GM18511 (cell line): ENCODE measurements around the gene EPX.
"Not testable (repeated sequence)": the region's sequence is repeated elsewhere in the genome, so short reads cannot be mapped to it uniquely, and the experiment has no call there.

ENCODE experiments used
- ATAC-seq: cut with Tn5 transposase; IDR thresholded peaks from one replicate; pipeline ENCODE4 v1.9.1; 2021; ENCODE audit warnings: mild to moderate bottlenecking, moderate library complexity; ENCODE audit not compliant: unreplicated experiment

Gene EPX, protein sequence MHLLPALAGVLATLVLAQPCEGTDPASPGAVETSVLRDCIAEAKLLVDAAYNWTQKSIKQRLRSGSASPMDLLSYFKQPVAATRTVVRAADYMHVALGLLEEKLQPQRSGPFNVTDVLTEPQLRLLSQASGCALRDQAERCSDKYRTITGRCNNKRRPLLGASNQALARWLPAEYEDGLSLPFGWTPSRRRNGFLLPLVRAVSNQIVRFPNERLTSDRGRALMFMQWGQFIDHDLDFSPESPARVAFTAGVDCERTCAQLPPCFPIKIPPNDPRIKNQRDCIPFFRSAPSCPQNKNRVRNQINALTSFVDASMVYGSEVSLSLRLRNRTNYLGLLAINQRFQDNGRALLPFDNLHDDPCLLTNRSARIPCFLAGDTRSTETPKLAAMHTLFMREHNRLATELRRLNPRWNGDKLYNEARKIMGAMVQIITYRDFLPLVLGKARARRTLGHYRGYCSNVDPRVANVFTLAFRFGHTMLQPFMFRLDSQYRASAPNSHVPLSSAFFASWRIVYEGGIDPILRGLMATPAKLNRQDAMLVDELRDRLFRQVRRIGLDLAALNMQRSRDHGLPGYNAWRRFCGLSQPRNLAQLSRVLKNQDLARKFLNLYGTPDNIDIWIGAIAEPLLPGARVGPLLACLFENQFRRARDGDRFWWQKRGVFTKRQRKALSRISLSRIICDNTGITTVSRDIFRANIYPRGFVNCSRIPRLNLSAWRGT

DNA sequence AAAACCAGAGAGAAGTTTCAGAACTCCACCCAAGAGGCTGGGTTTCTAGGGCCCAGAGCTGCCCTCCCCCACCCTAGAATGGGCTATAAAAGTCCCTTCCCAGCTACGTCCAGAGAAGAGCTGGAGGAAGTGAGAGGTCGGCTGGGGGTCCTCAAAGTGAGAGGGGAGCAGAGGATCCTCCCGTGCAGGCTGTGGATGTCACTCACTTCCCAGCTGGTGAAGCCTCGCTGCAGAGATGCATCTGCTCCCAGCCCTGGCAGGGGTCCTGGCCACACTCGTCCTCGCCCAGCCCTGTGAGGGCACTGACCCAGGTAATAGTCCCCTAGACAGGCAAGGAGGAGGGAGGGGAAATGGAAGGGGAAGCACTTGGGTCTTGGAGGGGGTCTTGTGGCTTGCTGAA, at the start of gene EPX:
Gene EPX (plus strand): TSS at position 115 of the 400 bp plus-strand sequence. CDS start 121 bp downstream, at position 236.
- ATAC-seq, result no peak

DNA sequence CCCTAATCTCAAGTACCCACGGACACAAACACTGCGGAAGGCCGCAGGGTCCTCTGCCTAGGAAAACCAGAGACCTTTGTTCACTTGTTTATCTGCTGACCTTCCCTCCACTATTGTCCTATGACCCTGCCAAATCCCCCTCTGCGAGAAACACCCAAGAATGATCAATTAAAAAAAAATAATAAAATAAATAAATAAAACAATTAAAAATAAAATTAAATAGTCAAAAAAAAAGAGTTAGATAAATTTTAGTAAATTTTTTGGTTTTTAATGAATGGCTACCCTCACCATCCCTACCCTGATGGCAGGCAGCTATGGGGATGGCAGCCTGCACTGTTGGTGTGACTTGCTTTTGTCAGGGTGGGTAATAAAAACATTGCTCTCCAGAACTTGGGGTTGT, 49.2 kb upstream of the EPX start:
- ATAC-seq, result not testable (repeated sequence)

DNA sequence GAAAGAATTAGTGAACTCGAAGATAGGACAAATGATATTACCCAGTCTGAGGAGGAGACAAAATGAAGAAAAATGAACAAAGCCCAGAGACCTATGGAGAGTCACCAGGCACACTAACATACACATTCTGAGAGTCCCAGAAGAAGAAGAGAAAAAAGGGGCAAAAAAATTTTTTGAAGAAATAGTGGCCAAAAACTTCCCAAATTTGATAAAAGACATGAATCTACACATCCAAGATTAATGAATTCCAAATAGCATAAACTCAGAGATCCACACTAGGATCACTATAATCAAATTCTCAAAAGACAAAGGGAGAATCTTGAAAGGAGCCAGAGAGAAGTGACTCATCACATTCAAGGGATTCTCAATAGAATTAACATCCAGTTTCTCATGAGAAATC, 47.7 kb upstream of the EPX start:
- ATAC-seq, result no peak

DNA sequence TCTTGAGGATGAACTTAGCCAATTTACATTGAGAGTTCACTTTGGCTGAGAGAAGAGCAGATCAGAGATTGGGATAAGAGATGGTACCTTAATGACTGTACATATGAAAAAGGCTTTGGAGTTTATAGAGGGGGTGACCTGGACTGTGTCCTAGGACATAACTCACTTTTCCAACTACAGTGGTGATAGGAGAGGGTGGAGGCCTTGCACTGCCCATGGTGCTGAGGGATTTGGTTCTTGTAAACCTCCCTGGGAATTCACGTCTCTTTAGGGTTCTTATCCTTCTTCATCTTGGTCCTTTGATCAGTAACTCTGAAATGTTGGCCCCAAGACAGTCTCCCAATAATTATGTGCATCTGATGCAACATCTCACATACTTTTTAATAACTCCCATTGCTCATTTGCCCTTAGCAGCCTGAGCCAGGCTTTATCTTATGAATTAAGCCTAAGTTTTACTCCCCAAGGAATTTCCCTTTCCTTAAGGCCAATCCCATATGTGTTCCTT, 44.5 kb upstream of the EPX start, which contains the start of gene OR4D1:
Gene OR4D1 (plus strand): TSS at position 455 of the 505 bp plus-strand sequence. CDS start 6,770 bp downstream, outside the sequence.
- ATAC-seq, result no peak

DNA sequence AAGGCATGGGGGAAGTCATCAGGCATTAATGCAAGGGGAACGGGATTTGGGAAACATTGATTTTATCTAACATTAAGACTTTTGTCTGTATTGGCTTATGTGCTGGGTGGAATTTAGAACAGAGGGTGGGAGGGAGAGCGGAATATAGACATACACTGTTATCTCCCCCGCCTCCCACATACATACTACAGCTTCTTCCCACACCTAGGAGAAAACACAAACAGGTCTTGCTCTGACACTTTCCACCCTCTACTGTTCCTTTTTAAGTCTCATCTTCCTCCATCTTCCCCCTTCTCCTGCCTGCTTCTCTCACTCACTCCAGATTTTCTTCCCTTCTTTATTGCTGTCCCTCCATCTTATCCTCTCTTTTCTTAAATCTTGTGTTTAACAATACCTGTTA, 43.9 kb upstream of the EPX start:
- ATAC-seq, result no peak

DNA sequence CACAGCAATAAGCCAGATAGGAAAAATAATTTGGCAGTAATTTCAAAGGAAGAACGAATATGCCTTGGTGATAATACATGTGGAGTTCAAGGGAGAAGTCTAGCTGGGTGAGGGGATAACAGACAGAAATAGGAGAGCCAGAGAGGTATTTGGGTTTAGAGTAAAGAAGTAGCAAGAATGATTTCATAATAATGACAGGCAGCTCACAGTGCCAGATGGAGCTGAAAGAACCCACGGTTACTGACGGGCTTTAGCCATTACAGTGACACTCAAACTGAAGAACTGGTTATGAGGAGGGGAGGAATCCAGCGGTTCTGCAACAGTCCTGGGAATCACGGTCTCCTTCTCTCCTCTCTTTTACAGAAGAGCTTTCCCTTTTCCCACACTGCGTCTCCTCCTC, 42.1 kb upstream of the EPX start:
- no peak for ATAC-seq

DNA sequence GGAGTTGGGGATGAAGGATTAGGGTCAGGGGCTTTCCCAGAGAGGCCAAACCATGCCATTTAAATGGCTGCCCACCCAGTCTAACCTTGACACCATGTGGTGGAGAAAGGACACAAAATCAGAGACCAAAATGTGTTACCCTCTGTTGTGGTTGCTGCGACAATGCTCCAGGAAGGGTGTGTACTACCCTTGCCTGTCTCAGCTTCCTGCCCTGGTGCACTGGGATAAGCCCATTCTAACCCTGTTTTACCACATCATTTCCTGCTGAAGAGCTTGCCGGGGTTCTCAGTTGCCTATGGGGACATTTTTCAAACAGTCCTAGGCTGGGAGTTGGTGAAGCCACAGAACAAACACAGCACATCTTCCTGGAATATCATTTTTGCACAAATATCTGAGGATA, 39.5 kb upstream of the EPX start:
- no peak for ATAC-seq

DNA sequence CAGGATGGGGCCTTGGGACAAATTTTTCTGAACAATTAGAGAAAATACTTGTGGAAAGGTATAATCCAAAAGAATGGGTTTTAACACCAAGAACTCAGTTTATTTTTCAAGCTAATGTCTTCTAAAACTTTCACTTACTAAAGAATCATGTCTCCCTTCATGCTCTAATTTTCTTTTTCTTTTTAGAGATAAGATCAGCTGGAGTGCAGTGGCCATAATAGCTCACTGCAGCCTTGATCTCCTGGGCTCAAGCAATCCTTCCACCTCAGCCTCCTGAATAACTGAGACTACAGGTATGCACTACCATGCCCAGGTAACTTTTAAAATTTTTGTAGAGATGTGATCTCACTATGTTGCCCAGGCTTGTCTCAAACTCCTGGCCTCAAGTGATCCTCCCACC, 38.9 kb upstream of the EPX start:
- no peak for ATAC-seq

DNA sequence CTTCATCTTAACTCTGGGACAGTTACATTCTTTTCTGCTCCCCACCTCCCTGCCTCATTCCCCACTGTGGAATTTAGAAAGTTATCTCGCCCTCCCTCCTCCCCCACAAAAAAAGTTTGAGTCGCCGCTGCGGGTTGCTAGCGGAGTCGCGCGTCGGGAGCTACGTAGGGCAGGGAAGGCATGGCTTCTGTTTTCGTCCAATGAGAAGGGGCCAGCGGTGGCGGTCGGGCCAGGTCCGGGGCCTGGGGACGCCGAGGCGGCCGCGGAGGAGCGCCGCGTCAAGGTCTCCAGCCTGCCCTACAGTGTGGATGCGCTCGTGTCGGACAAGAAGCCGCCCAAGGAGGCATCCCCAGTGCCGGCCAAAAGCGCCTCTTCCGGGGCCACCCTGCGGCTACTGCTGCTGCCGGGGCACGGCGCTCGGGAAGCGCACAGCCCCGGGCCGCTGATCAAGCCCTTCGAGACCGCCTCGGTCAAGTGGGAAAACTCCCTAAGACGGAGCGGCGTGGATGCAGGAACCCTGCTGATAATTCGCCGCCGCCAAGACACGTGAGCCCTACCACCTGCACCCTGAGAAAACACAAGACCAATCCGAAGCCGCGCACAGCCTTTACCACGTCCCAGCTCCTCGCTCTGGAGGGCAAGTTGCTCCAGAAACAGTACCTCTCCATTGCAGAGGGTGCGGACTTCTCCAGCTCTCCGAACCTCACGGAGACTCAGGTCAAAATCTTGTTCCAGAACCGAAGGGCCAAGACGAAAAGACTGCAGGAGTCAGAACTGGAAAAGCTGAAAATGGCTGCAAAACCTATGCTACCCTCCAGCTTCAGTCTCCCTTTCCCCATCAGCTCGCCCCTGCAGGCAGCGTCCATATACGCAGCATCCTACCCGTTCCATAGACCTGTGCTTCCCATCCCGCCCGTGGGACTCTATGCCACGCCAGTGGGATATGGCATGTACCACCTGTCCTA, 35.4 kb upstream of the EPX start:
- ATAC-seq, result no peak

DNA sequence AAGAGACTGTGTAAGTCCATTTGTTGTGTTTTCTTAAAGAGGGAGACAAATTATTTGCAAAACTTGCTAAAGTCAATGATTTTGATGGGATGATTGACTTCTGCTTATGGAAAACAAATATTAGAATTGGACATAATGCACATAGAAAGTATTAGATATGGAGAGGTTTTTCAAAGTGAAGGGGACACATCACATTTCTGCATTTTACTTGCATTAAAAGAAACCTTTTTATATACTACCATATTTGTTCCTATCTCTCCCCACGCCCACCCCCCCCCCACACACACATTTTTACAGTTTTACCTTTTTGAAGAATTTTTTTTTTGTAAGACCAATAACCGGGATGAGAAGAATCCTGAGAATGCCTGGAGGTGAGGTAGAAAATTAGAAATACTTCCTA, 34.3 kb upstream of the EPX start:
- no peak for ATAC-seq

DNA sequence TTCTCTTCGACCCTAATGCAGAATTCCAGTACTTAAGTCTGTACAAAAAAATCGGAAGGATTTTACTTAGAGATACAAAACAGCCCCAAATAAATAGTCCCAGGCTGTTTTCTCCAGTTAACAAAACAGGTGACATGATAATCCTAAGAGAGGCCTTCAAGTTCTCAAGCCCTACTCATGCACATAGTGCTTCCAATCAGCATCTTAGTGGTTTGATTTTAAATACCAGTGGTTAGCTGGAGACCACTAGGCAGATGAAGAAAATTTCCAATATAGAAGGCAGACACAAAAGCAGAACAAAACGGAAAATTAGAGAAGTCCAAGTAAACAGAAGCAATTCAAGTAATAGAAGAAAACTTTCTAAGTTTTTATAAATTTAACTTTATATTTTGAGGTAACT, 31.0 kb upstream of the EPX start:
- no peak for ATAC-seq

DNA sequence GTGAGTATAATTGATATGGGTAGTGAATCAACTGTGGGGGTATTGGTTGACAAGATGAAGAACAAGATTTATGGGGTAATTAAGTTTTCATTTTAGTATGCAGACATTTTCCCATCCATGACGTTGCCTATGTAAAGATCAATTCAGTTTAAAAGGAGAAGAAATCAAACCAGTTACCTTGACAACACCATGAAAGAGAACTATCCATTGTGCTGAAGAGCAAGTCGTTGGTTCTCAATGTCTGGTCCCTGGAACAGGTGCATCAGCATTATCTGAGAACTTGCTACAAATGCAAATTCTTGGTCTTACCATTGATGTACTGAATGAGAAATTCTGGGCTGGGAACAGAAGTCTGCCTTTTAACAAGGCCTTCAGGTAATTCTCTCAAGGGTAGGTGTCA, 26.5 kb upstream of the EPX start:
- ATAC-seq, result no peak

DNA sequence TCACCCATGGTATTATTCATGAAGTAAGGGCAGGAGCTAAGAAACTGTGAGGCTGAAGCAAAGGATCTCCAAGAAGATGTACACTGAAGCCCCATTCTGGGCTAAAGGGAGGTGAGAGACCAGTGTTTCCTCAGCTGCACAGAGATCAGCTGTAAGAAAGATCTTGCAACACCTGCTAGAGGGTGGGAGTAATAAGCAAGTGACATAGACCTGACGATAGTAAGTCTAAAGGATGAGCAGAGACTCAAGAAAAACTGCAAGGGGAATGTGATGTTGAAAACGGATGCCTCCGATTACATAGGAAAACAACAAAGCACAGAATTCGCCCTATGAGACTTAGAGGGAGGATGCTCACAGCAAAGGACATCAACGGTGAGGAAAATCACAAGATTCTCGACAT, 25.8 kb upstream of the EPX start, which contains the start of gene OR4D2:
Gene OR4D2 (plus strand): TSS at position 301 of the 400 bp plus-strand sequence. CDS start 2,674 bp downstream, outside the sequence.
- ATAC-seq, result no peak

DNA sequence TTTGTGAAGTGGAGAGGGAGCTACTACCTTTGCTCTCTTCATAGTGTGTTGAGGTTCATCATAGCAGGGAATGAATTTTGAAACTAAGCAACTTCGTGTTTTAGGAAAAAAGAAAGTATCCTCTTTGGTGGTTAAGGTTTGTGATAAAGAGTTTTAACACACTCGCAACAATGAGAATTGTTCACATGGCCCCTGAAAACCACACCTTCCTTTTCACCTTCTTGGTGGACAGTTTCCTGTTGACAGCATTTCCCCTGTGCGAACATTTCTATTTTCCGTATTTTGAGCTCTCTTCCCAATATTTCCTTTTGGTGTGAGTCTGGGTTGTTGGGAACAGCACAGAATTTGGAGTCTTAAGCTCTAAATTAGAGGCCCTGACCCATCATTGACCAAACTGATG, 21.9 kb upstream of the EPX start:
- ATAC-seq, result no peak

DNA sequence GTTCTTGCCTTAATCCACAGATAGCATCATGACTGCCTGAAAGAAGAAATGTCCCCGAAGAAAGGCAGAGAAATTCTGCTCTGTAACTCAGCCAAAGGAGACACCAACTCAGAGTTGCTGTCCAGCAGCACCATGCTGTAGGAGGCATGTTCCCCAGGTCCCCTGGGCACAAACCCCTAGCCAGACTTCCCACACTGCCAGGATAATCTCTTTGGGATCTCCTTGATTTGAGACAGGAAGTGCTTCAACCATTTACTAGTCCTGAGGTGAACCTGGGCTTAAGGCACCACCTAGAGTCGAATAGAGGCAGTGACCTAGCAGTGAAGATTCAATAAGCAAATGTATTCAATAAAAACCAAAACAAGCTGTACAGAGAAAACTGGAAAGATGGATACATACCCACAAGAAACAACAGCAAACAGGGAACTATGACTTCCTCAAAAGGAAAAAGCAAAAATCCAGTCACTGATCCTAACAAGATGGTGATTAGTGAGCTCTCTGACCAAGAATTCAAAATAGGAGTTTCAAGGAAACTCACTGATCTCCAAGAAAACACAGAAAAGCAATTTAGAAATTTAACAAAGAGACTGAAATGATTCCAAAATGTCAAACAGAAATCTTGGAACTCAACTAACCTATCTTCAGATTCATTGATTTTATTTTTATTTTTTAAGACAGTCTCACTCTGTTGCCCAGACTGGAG, 20.0 kb upstream of the EPX start:
- no peak for ATAC-seq

DNA sequence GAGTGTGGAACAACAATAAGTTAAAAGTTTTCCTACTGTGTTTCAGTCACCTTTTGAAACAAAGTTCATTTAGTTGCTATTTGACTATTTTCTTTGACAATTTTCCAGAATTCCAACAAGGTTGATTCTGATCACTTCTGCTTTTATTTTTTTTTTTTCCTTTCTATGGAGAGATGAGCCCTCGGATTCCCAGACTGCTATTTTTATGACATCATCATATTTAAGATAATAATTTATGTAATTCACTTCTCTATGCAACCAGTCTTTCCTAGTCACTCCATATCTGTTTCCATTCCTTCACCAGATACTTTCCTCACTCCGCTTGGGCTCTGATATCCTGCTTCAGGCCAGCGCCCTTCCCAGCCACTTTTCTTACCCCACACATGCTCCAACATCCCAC, 17.7 kb upstream of the EPX start:
- ATAC-seq, result no peak

DNA sequence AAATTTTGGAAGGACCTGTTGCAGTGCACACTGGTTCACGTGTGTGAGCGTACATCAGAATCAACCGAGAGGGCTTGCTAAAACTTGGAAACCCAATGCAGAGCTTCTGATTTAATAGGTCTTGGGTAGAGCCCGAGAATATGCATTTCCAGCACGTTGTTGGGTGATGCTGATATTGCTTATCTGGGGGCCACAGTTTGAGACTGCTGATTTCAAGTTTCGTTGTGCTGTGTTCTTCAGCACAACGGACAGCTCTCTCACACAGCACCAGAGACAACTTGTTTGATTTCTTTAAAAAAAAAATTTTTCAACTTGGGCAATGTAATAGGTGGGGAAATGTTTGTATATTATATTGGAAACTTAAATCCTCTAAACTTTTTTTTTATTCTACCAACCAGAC, 16.3 kb upstream of the EPX start:
- no peak for ATAC-seq

DNA sequence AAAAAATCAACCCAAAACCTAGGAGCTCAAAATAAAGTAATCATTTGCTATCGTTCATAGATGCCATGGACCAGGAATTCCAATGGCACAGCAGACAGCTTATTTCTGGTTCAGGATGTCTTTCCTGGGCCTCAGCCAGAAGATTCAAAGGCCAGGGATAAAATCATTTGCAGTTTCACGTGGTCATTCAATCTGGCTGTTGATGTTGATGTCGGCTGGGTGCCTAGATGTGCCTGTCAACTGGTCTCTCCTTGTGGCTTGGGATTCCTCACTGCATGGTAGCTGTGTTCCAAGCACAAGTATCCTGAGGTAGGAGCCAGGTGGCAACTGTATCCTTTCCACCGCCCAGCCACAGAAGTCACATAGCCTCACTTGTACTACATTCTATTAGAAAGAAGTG, 10.7 kb upstream of the EPX start:
- no peak for ATAC-seq

DNA sequence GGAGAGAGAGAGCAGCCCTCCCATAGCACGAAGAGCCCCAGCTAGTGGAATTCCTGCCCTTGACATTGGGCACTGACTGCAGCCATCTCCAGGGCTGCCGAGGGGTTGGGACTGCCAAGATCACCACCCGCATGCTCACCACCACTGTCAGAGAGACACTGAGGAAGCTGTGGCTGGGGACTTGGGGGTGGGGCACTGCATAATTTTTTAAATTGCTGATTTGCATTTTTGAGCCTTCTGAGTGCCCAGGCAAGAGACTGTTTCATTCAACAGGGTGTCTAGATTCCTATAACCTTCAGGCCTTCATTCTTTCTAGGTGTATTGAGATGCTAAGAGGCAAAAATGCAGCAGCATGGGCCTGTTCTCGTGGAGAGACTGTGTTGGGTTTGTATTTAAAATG, 9.0 kb upstream of the EPX start:
- no peak for ATAC-seq

DNA sequence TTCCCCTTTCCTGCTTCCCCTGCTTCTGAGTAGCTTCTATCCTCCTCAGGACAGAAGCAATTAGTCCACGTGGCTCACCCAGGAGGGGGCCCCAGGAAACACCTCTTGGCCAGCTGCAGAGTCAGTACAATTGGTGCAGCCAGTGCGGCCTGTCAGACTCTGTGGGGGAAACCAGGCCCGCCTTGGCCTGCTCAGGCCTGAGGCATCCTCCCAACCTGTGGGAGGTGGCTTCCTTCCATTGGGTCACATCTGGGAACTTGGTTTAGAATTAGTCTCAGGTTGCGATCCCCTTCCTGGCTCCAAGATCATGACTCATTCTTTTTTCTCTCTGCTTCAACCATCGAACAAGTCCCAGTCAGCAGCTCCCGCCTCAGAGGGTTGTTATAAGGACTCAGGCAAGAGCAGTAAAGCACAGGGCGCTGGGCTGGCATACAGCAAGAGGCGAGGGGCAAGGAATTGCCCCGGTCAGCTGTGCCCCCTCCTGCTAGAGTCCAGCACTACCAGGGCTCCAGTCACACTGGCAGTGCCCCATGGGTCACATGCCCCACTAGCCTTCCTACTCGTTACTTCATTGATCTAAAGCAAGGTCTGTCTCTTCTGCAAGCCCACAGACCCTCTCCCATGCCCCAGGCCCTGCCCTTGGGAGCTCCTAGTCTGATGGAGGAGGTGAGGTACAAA, 8.1 kb upstream of the EPX start:
- ATAC-seq, result no peak
